Endothelial cell of umbilical vein (primary cell): ENCODE measurements around the gene NTN1. TPM values are rescaled to one million over a fixed set of nuclear protein-coding genes. Genes with fewer than 3 reads are reported as not detected.
"Not testable (repeated sequence)": the region's sequence is repeated elsewhere in the genome, so short reads cannot be mapped to it uniquely, and the experiment has no call there.

ENCODE experiments used
- BruUV-seq: library from RNA; stranded (reverse); fragments of 400-500 nt; replicated peaks from 2 replicates; lab custom pipeline; 2021; lab: Mats Ljungman, UMichigan
- CTCF ChIA-PET: fragments of 300-600, 350-600 bp; sonication (Branson Sonifier 250); formaldehyde crosslinking; loops from one replicate; lab custom pipeline; 2021; ENCODE audit warnings: antibody characterized with exemption, inconsistent platforms; lab: Charles Lee
- POLR2A ChIA-PET: fragments of 300-600, 350-600 bp; sonication (Branson Sonifier 250); formaldehyde crosslinking; loops from one replicate; lab custom pipeline; 2021; ENCODE audit warnings: antibody characterized with exemption, inconsistent platforms; lab: Charles Lee
- DNase-seq: peaks from one replicate; pipeline ENCODE4 v3.0.0-alpha.2; 2011; ENCODE audit warnings: low read depth, low spot score
- FAIRE-seq: peaks from 2 replicates; lab custom pipeline; 2011; peaks lifted over from hg19 to GRCh38; lab: Jason Lieb, UNC
- H2AFZ ChIP-seq: 2 replicates; pipeline ENCODE4 v1.6.0; 2012; ENCODE audit warnings: low read depth, low read length, control low read depth, inconsistent platforms
- H3K27ac ChIP-seq: 2 replicates; pipeline ENCODE4 v1.5.1; 2011; ENCODE audit warnings: low read depth, mild to moderate bottlenecking, control low read depth, low read length, moderate library complexity; ENCODE audit not compliant: insufficient read depth
- H3K27me3 ChIP-seq, 2 experiments: 2 replicates each; pipeline versions ENCODE4 v1.6.0 to v1.6.1; 2011; ENCODE audit warnings: low read length in 2 of 2, mixed read lengths in 1 of 2; ENCODE audit not compliant: control insufficient read depth in 2 of 2, insufficient read depth in 2 of 2
- H3K36me3 ChIP-seq, 2 experiments: 2 replicates in 1 of 2; 3 replicates in 1 of 2; pipeline ENCODE4 v1.5.1; 2011; ENCODE audit warnings: low read length in 2 of 2, mild to moderate bottlenecking in 1 of 2, moderate library complexity in 1 of 2; ENCODE audit not compliant: control insufficient read depth in 2 of 2, insufficient read depth in 2 of 2; ENCODE audit errors: extremely low read depth in 1 of 2
- H3K4me1 ChIP-seq: 3 replicates; pipeline ENCODE4 v1.5.1; 2011; ENCODE audit warnings: mild to moderate bottlenecking, low read length; ENCODE audit not compliant: control insufficient read depth, insufficient read depth; ENCODE audit errors: extremely low read depth
- H3K4me2 ChIP-seq: 2 replicates; pipeline ENCODE4 v1.6.1; 2011; ENCODE audit warnings: low read length, control low read depth, mixed read lengths; ENCODE audit not compliant: insufficient read depth
- H3K4me3 ChIP-seq, 3 experiments: fragments of 200-600 bp in 1 of 3; sonication (generic), shearing (Covaris generic) in 1 of 3; replicated peaks in 1 of 3; 2 replicates each; pipeline ENCODE4 v1.5.1; 2011 to 2016; ENCODE audit warnings: control low read depth in 3 of 3, low read length in 3 of 3, mild to moderate bottlenecking in 2 of 3, inconsistent platforms in 1 of 3, low read depth in 1 of 3, moderate library complexity in 1 of 3; ENCODE audit not compliant: insufficient read depth in 1 of 3
- H3K79me2 ChIP-seq: 2 replicates; pipeline ENCODE4 v1.6.0; 2012; ENCODE audit warnings: low read length, inconsistent platforms; ENCODE audit not compliant: control insufficient read depth, insufficient read depth
- H3K9ac ChIP-seq: replicated peaks from 2 replicates; pipeline ENCODE3; 2011; ENCODE audit warnings: low read length, control low read depth; ENCODE audit not compliant: insufficient read depth; ENCODE audit errors: extremely low read depth
- H3K9me1 ChIP-seq: replicated peaks from 3 replicates; pipeline ENCODE4 v1.6.0; 2011; ENCODE audit warnings: mild to moderate bottlenecking, low read length; ENCODE audit not compliant: control insufficient read depth, insufficient read depth; ENCODE audit errors: extremely low read depth
- H3K9me3 ChIP-seq: replicated peaks from 2 replicates; pipeline ENCODE4 v1.5.1; 2012; ENCODE audit warnings: low read length, inconsistent platforms; ENCODE audit not compliant: control insufficient read depth, insufficient read depth
- H4K20me1 ChIP-seq: replicated peaks from 2 replicates; pipeline ENCODE3; 2011; ENCODE audit warnings: mild to moderate bottlenecking, low read length; ENCODE audit not compliant: control insufficient read depth, insufficient read depth; ENCODE audit errors: extremely low read depth
- CTCF ChIP-seq, 2 donors: IDR thresholded peaks; 1 replicate in 1 of 2; 2 replicates in 1 of 2; pipeline ENCODE4 v1.5.1; 2011; ENCODE audit warnings: low read length in 2 of 2, mild to moderate bottlenecking in 2 of 2, moderate library complexity in 2 of 2, control low read depth in 1 of 2, inconsistent platforms in 1 of 2, low read depth in 1 of 2; ENCODE audit not compliant: insufficient read depth in 1 of 2; ENCODE audit errors: extremely low read depth in 1 of 2
- GATA2 ChIP-seq: IDR thresholded peaks from 2 replicates; pipeline ENCODE4 v1.7.0; 2011; ENCODE audit warnings: low read depth, mild to moderate bottlenecking, moderate library complexity, mixed read lengths, low read length; ENCODE audit not compliant: insufficient read length, insufficient read depth
- JUN ChIP-seq: IDR thresholded peaks from 2 replicates; pipeline ENCODE4 v1.6.1; 2011; ENCODE audit warnings: borderline replicate concordance, low read depth; ENCODE audit not compliant: insufficient read length, insufficient read depth
- dilution Hi-C: fragments of 300-500 bp; cut with MboI; formaldehyde crosslinking; loops from one replicate; pipeline ENCODE4 v1.15.0; 2019; ENCODE audit warnings: low sequenced_read_pairs; ENCODE audit not compliant: extremely low pct_ligation_motif_present
- intact Hi-C: fragments of 100-400 bp; cut with micrococcal nuclease; formaldehyde crosslinking; loops from one replicate; pipeline ENCODE4 v1.10.0; 2022
- polyA plus RNA-seq, 4 experiments: library from polyadenylated mRNA; depleted of rRNA in 3 of 4; stranded (reverse) in 3 of 4; unstranded in 1 of 4; fragments of >200 nt; gene quantifications; 2 replicates each; pipeline versions ENCODE4 v1.2.1 to v1.2.3, GENCODE V29; 2011 to 2012; ENCODE audit warnings: missing spikeins in 1 of 4
- total RNA-seq: library from RNA; stranded (reverse); gene quantifications from 2 replicates; pipeline ENCODE4 v1.2.3, GENCODE V29; 2021
- TF ChIP-seq, protein P1 (sequence below): IDR thresholded peaks from 2 replicates; pipeline ENCODE4 v1.6.1; 2011; ENCODE audit not compliant: insufficient read depth, insufficient read length

The NTN1 gene
- total and polyA plus RNA-seq, 2 donors (not counting 3 experiments of a cell fraction or from before 2014, with no cell fraction given) = 0.10 to 0.18 TPM

DNA sequence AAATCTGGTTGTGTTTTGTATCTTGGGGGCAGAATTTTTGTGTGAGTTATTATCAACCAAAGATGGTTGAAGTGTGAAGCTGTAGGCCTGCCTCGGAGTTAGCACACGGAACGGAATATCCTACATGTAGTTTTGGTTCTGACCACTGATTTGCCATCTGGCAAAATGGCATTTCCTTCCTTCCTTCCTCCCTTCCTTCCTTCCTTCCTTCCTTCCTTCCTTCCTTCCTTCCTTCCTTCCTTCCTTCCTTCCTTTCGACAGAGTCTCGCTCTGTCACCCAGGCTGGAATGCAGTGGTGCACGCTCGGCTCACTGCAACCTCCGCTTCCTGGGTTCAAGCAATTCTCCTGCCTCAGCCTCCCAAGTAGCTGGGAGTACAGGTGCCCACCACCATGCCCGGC, 85.0 kb downstream of the NTN1 start:
- H3K4me1 ChIP-seq, H3K4me3 ChIP-seq, H3K36me3 ChIP-seq, H3K9me3 ChIP-seq, intact Hi-C loops, H3K9ac ChIP-seq, CTCF ChIA-PET, POLR2A ChIA-PET, H3K9me1 ChIP-seq, H2AFZ ChIP-seq, BruUV-seq, H4K20me1 ChIP-seq, H3K27ac ChIP-seq, dilution Hi-C loops, FAIRE-seq, H3K27me3 ChIP-seq, DNase-seq, H3K4me2 ChIP-seq, H3K79me2 ChIP-seq: not testable (repeated sequence)

DNA sequence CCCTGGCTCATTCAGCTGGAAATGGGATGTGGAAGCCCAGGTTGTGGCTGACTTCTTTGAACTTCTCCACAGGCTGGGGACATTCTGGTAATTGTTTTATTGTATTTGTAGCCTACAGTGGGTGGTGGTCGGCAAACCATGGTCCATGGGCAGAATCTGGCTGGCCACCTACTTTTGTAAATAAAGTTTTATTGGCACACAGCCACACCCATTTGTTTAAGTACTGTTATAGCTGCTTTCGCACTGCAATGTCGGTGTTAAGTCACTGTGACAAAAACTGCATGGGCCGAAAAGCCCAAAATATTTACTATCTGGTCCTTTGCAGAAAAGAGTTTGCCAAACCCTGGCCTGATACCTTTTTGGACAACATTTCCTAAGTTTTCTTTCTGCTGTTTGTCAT, 86.2 kb downstream of the NTN1 start:
- Histone ChIP-seq H3K9ac (no peak overlapping the region), H3K9me3 (no peaks in the 10 kb centered on the region), H3K9me1 (no peaks in the 10 kb centered on the region), H3K36me3 (no peaks in the 10 kb centered on the region), H3K79me2 (no peaks in the 10 kb centered on the region), H3K27me3 (no peaks in the 10 kb centered on the region), H3K4me2 (no peak overlapping the region), H4K20me1 (no peaks in the 10 kb centered on the region), H3K4me1 (no peaks in the 10 kb centered on the region), H3K4me3 (no peak overlapping the region), H2AFZ (no peak overlapping the region), H3K27ac (no peak overlapping the region)
- BruUV-seq = no TSS peak
- CTCF ChIA-PET = no interaction called here
- FAIRE-seq (no peak), DNase-seq (no peak)
- intact Hi-C loops (no loop called here), dilution Hi-C loops (no loop called here)
- TF ChIP-seq, protein P1, sequence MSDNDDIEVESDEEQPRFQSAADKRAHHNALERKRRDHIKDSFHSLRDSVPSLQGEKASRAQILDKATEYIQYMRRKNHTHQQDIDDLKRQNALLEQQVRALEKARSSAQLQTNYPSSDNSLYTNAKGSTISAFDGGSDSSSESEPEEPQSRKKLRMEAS = no peak
- TF ChIP-seq JUN (no peak), CTCF (IDR thresholded peaks at IDR 0.05; ENCODE audit: extremely low read depth in 1 of 2, insufficient read depth in 1 of 2, low read depth in 1 of 2, low read length in 2 of 2) (no peak), GATA2 (no peak)
- POLR2A ChIA-PET = no interaction called here
